Heart right ventricle (tissue), 16 donors: ENCODE measurements around the gene NHP2. TPM values are rescaled to one million over a fixed set of nuclear protein-coding genes. Genes with fewer than 3 reads are reported as not detected.

Experiments used
- ATAC-seq, 8 donors: fragments of 200-7000 bp; cut with Tn5 transposase; one replicate each; pipeline ENCODE4 v1.9.1; 2020; ENCODE audit warnings: mild to moderate bottlenecking in 8 of 8, moderate library complexity in 8 of 8, moderate number of reproducible peaks in 1 of 8
- DNase-seq, 2 donors: peaks; one replicate each; pipeline ENCODE4 v3.0.0-alpha.2; 2020
- H3K27ac ChIP-seq, 10 donors: fragments of 200-600 bp; sonication (generic) in 2 of 10; one replicate each; pipeline versions ENCODE4 v1.5.0 to v1.8.0; 2020 to 2022; ENCODE audit warnings: mild to moderate bottlenecking in 3 of 10
- H3K27me3 ChIP-seq, 7 donors: fragments of 200-600 bp; one replicate each; pipeline ENCODE4 v1.8.0; 2021 to 2022; ENCODE audit warnings: mild to moderate bottlenecking in 2 of 7
- H3K36me3 ChIP-seq, 9 donors: fragments of 200-600 bp; sonication (generic) in 1 of 9; one replicate each; pipeline versions ENCODE4 v1.5.0 to v1.8.0; 2020 to 2022; ENCODE audit warnings: mild to moderate bottlenecking in 2 of 9
- H3K4me1 ChIP-seq, 9 donors: fragments of 200-600 bp; sonication (generic) in 1 of 9; one replicate each; pipeline versions ENCODE4 v1.5.0 to v1.8.0; 2020 to 2022; ENCODE audit warnings: mild to moderate bottlenecking in 4 of 9
- H3K4me3 ChIP-seq, 10 donors: fragments of 200-600 bp; sonication (generic) in 2 of 10; one replicate each; pipeline versions ENCODE4 v1.5.0 to v1.8.0; 2020 to 2022; ENCODE audit warnings: mild to moderate bottlenecking in 7 of 10, moderate library complexity in 2 of 10
- H3K9me3 ChIP-seq, 11 donors: fragments of 200-600 bp in 10 of 11; sonication (generic) in 2 of 11; one replicate each; pipeline versions ENCODE4 v1.5.0 to v1.8.0; 2013 to 2022; ENCODE audit warnings: mild to moderate bottlenecking in 2 of 11, control low read depth in 1 of 11, moderate library complexity in 1 of 11
- CTCF ChIP-seq, 9 donors: fragments of 200-600 bp; sonication (generic) in 2 of 9; IDR thresholded peaks; one replicate each; pipeline versions ENCODE4 v1.5.0 to v1.8.0; 2021 to 2022; ENCODE audit warnings: antibody characterized with exemption in 9 of 9, mild to moderate bottlenecking in 5 of 9, moderate library complexity in 1 of 9
- WGBS, 2 donors: extraction: QIAGEN DNeasy Blood & Tissue Kit; methylation state at CpG; one replicate each; pipeline ENCODE4 v1.1.7; 2013; ENCODE audit warnings: inconsistent platforms in 1 of 2; 5-methylcytosine and 5-hydroxymethylcytosine counted together
- intact Hi-C, 10 donors: fragments of 100-400 bp; cut with DNase I; formaldehyde crosslinking; loops; one replicate each; pipeline versions ENCODE4 v1.11.1 to v1.14.2; 2022
- polyA plus RNA-seq, 2 donors: library from polyadenylated mRNA; stranded (reverse); fragments of 200-250 nt; gene quantifications; one replicate each; pipeline ENCODE4 v1.2.3, GENCODE V29; 2013
- total RNA-seq, 10 donors: library from RNA; stranded (reverse); fragmentation: NEBNext Ultra II Directional in 3 of 10; extraction: Animal tissue kit (Norgen Biotek cat#: 25700) in 3 of 10; gene quantifications; one replicate each; pipeline versions ENCODE4 v1.2.1 to v1.2.4, GENCODE V29; 2021 to 2023
- donor health status: Arrhythmogenic right ventricular cardiomyopathy.
- donor health status: ischemic (EF 13 %, LVEDD 7.1; RV severe dilation, severe dysfunction).
- donor health status: healthy with polysubstance abuse.
- donor health status: DM: no; HTN: yes; CAD: no.
- donor health status: DM: no; HTN: no; CAD: no.
- donor health status: ischemic (EF 25% LVEDD 6.9; RV normal size, moderate dysfunction).
- donor health status: ischemic (EF 25% LVEDD 5.7; RV mildly dilated, moderate dysfunction).
- donor health status: healthy.
- donor health status: DM: yes; HTN: yes; CAD: no.
- donor health status: Ischemic cardiomyopathy.
- donor health status: ischemic (EF 35%, LVEDD 5.7; RV mildly dilated, moderate dysfunction).
- donor health status: nonischemic (EF 11% LVEDD 7.7; RV severe dilation, severe dysfunction).
- donor health status: DM: yes; HTN: yes; CAD: no.
- donor health status: PGD.
- donor health status: ischemic (EF 29% LVEDD 5.4; RV normal size, mild dysfunction).
- donor health status: nonischemic (EF 23%, LVEDD 6.1; RV moderate dilation, normal function).

NHP2 gene
- total and polyA plus RNA-seq, 12 donors, result 59.8 to 272 (median 74.5) TPM

GRCh38 chr5:178120607-178121357 lies 32.9 kb downstream of the NHP2 start:
- peak; percentile 46 to 80 (median 70) for ATAC-seq
- Histone ChIP-seq H3K4me1 (peaks cover 6 to 69% (median 51%) of the 10 kb centered on the region in 9 donors), H3K4me3 (peak overlapping the region in 9 of 10 donors; percentile 7 to 46 (median 25)), H3K27ac (peak overlapping the region in 7 of 10 donors; percentile 1 to 83 (median 41)), H3K36me3 (peaks cover 0 to 9% (median 0%) of the 10 kb centered on the region in 9 donors), H3K27me3 (peaks cover 0 to 23% (median 11%) of the 10 kb centered on the region in 7 donors), H3K9me3 (no peaks in the 10 kb centered on the region)
- WGBS, 2 donors, result 44 to 45% methylated on average over 27 to 29 of the region's 29 CpGs
- DNase-seq, result peak; percentile 80 to 85
- intact Hi-C loops, result no loop called here
- TF ChIP-seq CTCF (IDR thresholded peaks at IDR 0.05), result peak in 8 of 9 donors; percentile 20 to 66 (median 51)

GRCh38 chr5:178119915-178120606 lies 33.6 kb downstream of the NHP2 start:
- no peak for TF ChIP-seq CTCF (IDR thresholded peaks at IDR 0.05)
- ATAC-seq (no peak), DNase-seq (no peak)
- Histone ChIP-seq H3K9me3 (no peaks in the 10 kb centered on the region), H3K36me3 (peaks cover 0 to 9% (median 0%) of the 10 kb centered on the region in 9 donors), H3K27ac (peak overlapping the region in 4 of 10 donors; percentile 1 to 83 (median 20)), H3K4me1 (peaks cover 6 to 69% (median 52%) of the 10 kb centered on the region in 9 donors), H3K27me3 (peaks cover 0 to 30% (median 18%) of the 10 kb centered on the region in 7 donors), H3K4me3 (no peak overlapping the region)
- 89 to 92% methylated on average over 27 of the region's 27 CpGs for WGBS, 2 donors
- intact Hi-C loops, result loop anchor here in 1 of 10 donors (5.0 kb wide), 1 partner anchor 32 kb away; the partner anchor contains the start of gene NHP2

GRCh38 chr5:178117923-178118701 lies 35.6 kb downstream of the NHP2 start:
- Histone ChIP-seq H3K4me3 (peak overlapping the region in 3 of 10 donors; percentile 0 to 15 (median 3)), H3K36me3 (peaks cover 0 to 9% (median 0%) of the 10 kb centered on the region in 9 donors), H3K9me3 (no peaks in the 10 kb centered on the region), H3K27me3 (peaks cover 0 to 49% (median 37%) of the 10 kb centered on the region in 7 donors), H3K4me1 (peaks cover 16 to 79% (median 66%) of the 10 kb centered on the region in 9 donors), H3K27ac (peak overlapping the region in 9 of 10 donors; percentile 19 to 86 (median 80))
- peak in 6 of 8 donors; percentile 19 to 40 (median 22) for ATAC-seq
- TF ChIP-seq CTCF (IDR thresholded peaks at IDR 0.05), result no peak
- WGBS, 2 donors, result 59 to 67% methylated on average over 18 of the region's 18 CpGs
- intact Hi-C loops, result loop anchor here in 1 of 10 donors (5.0 kb wide), 1 partner anchor 34 kb away; the partner anchor contains the start of gene NHP2
- peak in 1 of 2 donors; percentile 36 for DNase-seq
